Neuronal stem cell (in vitro differentiated cells): ENCODE results near the gene SCT.
A peak's percentile ranks its signal among the peaks of the same experiment; 100 is the strongest.

ENCODE experiments used
- DNase-seq: peaks from one replicate; pipeline ENCODE4 v3.0.0-alpha.2; 2013; ENCODE audit warnings: low spot score
- H2AFZ ChIP-seq: one replicate; pipeline ENCODE4 v1.6.1; 2013; ENCODE audit warnings: mild to moderate bottlenecking, low read length, inconsistent platforms
- H2AK5ac ChIP-seq: 2 replicates; pipeline ENCODE4 v1.6.1; 2013; ENCODE audit warnings: low read depth, mild to moderate bottlenecking, inconsistent platforms, low read length, moderate library complexity, mixed read lengths
- H2BK120ac ChIP-seq: 2 replicates; pipeline ENCODE4 v1.6.1; 2013; ENCODE audit warnings: low read depth, mild to moderate bottlenecking, inconsistent platforms, low read length, moderate library complexity, mixed read lengths
- H2BK12ac ChIP-seq: one replicate; pipeline ENCODE4 v1.6.1; 2013; ENCODE audit warnings: low read length, inconsistent platforms
- H2BK15ac ChIP-seq: 2 replicates; pipeline ENCODE4 v1.6.1; 2013; ENCODE audit warnings: mild to moderate bottlenecking, low read length, inconsistent platforms, mixed read lengths
- H2BK5ac ChIP-seq: one replicate; pipeline ENCODE4 v1.6.1; 2013; ENCODE audit warnings: inconsistent platforms, mild to moderate bottlenecking, low read length, moderate library complexity
- H3K14ac ChIP-seq: one replicate; pipeline ENCODE4 v1.6.1; 2013; ENCODE audit warnings: low read length, inconsistent platforms
- H3K18ac ChIP-seq: 2 replicates; pipeline ENCODE4 v1.6.1; 2013; ENCODE audit warnings: low read length, inconsistent platforms
- H3K23ac ChIP-seq: 2 replicates; pipeline ENCODE4 v1.6.1; 2013; ENCODE audit warnings: low read depth, mild to moderate bottlenecking, mixed read lengths, low read length, inconsistent platforms; ENCODE audit not compliant: poor library complexity
- H3K27ac ChIP-seq: replicated peaks from 3 replicates; pipeline ENCODE4 v1.5.1; 2013; ENCODE audit warnings: low read length, inconsistent platforms
- H3K27me3 ChIP-seq, 3 experiments: 2 replicates each; pipeline ENCODE4 v1.6.1; 2013; ENCODE audit warnings: low read length in 3 of 3, mild to moderate bottlenecking in 2 of 3, inconsistent platforms in 1 of 3, low read depth in 1 of 3, mixed read lengths in 1 of 3, moderate library complexity in 1 of 3; ENCODE audit not compliant: control insufficient read depth in 3 of 3, insufficient read depth in 3 of 3
- H3K36me3 ChIP-seq, 2 donors: replicated peaks in 1 of 2; 2 replicates each; pipeline ENCODE4 v1.6.1; 2013; ENCODE audit warnings: low read length in 2 of 2; ENCODE audit not compliant: control insufficient read depth in 2 of 2, insufficient read depth in 2 of 2
- H3K4ac ChIP-seq: 2 replicates; pipeline ENCODE4 v1.6.1; 2013; ENCODE audit warnings: inconsistent platforms, mild to moderate bottlenecking, low read length, moderate library complexity
- H3K4me1 ChIP-seq, 2 donors: 1 replicate in 1 of 2; 2 replicates in 1 of 2; pipeline ENCODE4 v1.6.1; 2013; ENCODE audit warnings: low read length in 2 of 2, low read depth in 1 of 2; ENCODE audit not compliant: control insufficient read depth in 2 of 2, insufficient read depth in 1 of 2
- H3K4me2 ChIP-seq: one replicate; pipeline ENCODE4 v1.6.1; 2013; ENCODE audit warnings: mild to moderate bottlenecking, low read length, inconsistent platforms; ENCODE audit not compliant: insufficient read depth, poor library complexity, severe bottlenecking
- H3K4me3 ChIP-seq, 2 donors: 2 replicates each; pipeline ENCODE4 v1.5.1; 2013; ENCODE audit warnings: low read length in 2 of 2, mild to moderate bottlenecking in 2 of 2, inconsistent platforms in 1 of 2, moderate library complexity in 1 of 2
- H3K79me1 ChIP-seq: one replicate; pipeline ENCODE4 v1.6.1; 2013; ENCODE audit warnings: low read depth, mild to moderate bottlenecking, inconsistent platforms, low read length, moderate library complexity
- H3K9ac ChIP-seq: one replicate; pipeline ENCODE4 v1.6.1; 2013; ENCODE audit warnings: mild to moderate bottlenecking, low read depth, low read length, inconsistent platforms; ENCODE audit not compliant: poor library complexity
- H3K9me3 ChIP-seq, 2 donors: replicated peaks in 1 of 2; 2 replicates each; pipeline versions ENCODE3 to v1.6.1; 2013; ENCODE audit warnings: low read length in 2 of 2, mild to moderate bottlenecking in 2 of 2, inconsistent platforms in 1 of 2, low read depth in 1 of 2, mixed read lengths in 1 of 2, moderate library complexity in 1 of 2; ENCODE audit not compliant: control insufficient read depth in 2 of 2, insufficient read depth in 1 of 2
- H4K8ac ChIP-seq: one replicate; pipeline ENCODE4 v1.6.1; 2013; ENCODE audit warnings: low read depth, mild to moderate bottlenecking, inconsistent platforms, low read length, moderate library complexity
- H4K91ac ChIP-seq: one replicate; pipeline ENCODE4 v1.6.1; 2013; ENCODE audit warnings: low read length, low read depth, mild to moderate bottlenecking, inconsistent platforms; ENCODE audit not compliant: poor library complexity
- WGBS, 2 donors: extraction: QIAGEN DNeasy Blood & Tissue Kit; methylation state at CpG; one replicate each; pipeline ENCODE4 v1.1.7; 2013; ENCODE audit warnings: missing lambda C conversion rate in 2 of 2, mixed read lengths in 1 of 2; ENCODE audit not compliant: insufficient read length in 2 of 2, insufficient replicate concordance in 1 of 2; ENCODE audit errors: extremely low coverage in 2 of 2; 5-methylcytosine and 5-hydroxymethylcytosine counted together

Gene SCT

DNA sequence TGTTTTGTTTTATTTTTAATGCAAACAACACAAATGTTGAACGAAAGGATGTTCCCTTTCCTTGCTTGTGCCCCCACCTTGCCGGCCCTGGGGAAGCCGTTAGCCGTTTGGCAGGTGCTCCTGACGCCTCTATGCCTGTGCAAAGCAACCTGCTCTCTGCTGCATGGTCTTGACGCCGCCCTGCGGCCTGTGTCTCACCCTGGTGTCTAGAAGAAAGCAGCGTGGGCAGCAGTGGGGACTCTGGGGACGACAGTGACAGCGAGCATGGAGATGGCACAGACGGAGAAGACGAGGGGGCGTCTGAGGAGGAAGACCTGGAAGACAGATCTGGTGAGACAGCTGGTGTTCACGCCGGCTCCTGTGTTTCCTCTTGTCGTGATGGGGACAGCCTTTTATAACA is 45.2 kb downstream of the SCT start:
- no peak overlapping the region for H4K91ac ChIP-seq
- H3K18ac ChIP-seq = no peak overlapping the region
- H2AFZ ChIP-seq = no peak overlapping the region
- H2BK15ac ChIP-seq = no peak overlapping the region
- peaks cover 34% of the 10 kb centered on the region for H3K79me1 ChIP-seq
- no peak overlapping the region for H3K27ac ChIP-seq
- H3K9ac ChIP-seq = no peak overlapping the region
- peak overlapping the region; percentile 40 for H3K23ac ChIP-seq
- no peak overlapping the region for H3K14ac ChIP-seq
- no peak overlapping the region for H2AK5ac ChIP-seq
- H2BK120ac ChIP-seq = no peak overlapping the region
- no peak overlapping the region for H3K4ac ChIP-seq
- no peak for DNase-seq
- H3K4me3 ChIP-seq = no peak overlapping the region
- H3K27me3 ChIP-seq = no peaks in the 10 kb centered on the region
- H4K8ac ChIP-seq = no peak overlapping the region
- peaks cover 13 to 16% of the 10 kb centered on the region in 2 donors for H3K4me1 ChIP-seq
- H3K4me2 ChIP-seq = no peak overlapping the region
- peaks cover 24 to 47% of the 10 kb centered on the region in 2 donors for H3K36me3 ChIP-seq
- H2BK12ac ChIP-seq = no peak overlapping the region
- WGBS, 2 donors = no CpG with 5 or more reads among the region's 17 CpGs
- H3K9me3 ChIP-seq = no peaks in the 10 kb centered on the region
- no peak overlapping the region for H2BK5ac ChIP-seq

- DNase-seq = no peak
- H2BK5ac ChIP-seq = no peak overlapping the region
- H3K79me1 ChIP-seq = peaks cover 34% of the 10 kb centered on the region
- no peak overlapping the region for H2BK15ac ChIP-seq
- no peak overlapping the region for H2AFZ ChIP-seq
- 100% methylated on average over 1 of the region's 14 CpGs; no CpG with 5 or more reads in 1 of the 2 donors for WGBS, 2 donors
- no peak overlapping the region for H3K4ac ChIP-seq
- no peak overlapping the region for H3K23ac ChIP-seq
- H2BK120ac ChIP-seq = no peak overlapping the region
- H3K14ac ChIP-seq = no peak overlapping the region
- H3K4me1 ChIP-seq = peaks cover 13 to 16% of the 10 kb centered on the region in 2 donors
- no peak overlapping the region for H2AK5ac ChIP-seq
- H3K9ac ChIP-seq = no peak overlapping the region
- no peaks in the 10 kb centered on the region for H3K27me3 ChIP-seq
- no peak overlapping the region for H4K8ac ChIP-seq
- no peak overlapping the region for H2BK12ac ChIP-seq
- no peak overlapping the region for H4K91ac ChIP-seq
- no peaks in the 10 kb centered on the region for H3K9me3 ChIP-seq
- peaks cover 22 to 43% of the 10 kb centered on the region in 2 donors for H3K36me3 ChIP-seq
- no peak overlapping the region for H3K4me2 ChIP-seq
- no peak overlapping the region for H3K4me3 ChIP-seq
- H3K18ac ChIP-seq = no peak overlapping the region
- H3K27ac ChIP-seq = no peak overlapping the region
These were observed 45.6 kb downstream of the SCT start for GRCh38 chr11:581342-581741.

- Histone ChIP-seq H3K9ac (peak overlapping the region; percentile 50), H3K27me3 (peaks cover under 1 to 6% (median 5%) of the 10 kb centered on the region in 3 experiments), H3K4me1 (peaks cover 13 to 19% of the 10 kb centered on the region in 2 donors), H2BK12ac (no peak overlapping the region), H4K91ac (no peak overlapping the region), H2AK5ac (no peak overlapping the region), H2BK5ac (no peak overlapping the region), H3K9me3 (no peaks in the 10 kb centered on the region), H3K36me3 (peaks cover 18 to 39% of the 10 kb centered on the region in 2 donors), H2AFZ (no peak overlapping the region), H3K4me3 (no peak overlapping the region), H3K4ac (no peak overlapping the region), H2BK15ac (no peak overlapping the region), H2BK120ac (no peak overlapping the region), H3K4me2 (no peak overlapping the region), H4K8ac (no peak overlapping the region), H3K79me1 (peaks cover 35% of the 10 kb centered on the region), H3K23ac (no peak overlapping the region), H3K18ac (no peak overlapping the region), H3K14ac (no peak overlapping the region), H3K27ac (no peak overlapping the region)
- no peak for DNase-seq
- WGBS, 2 donors = no CpG with 5 or more reads among the region's 20 CpGs
These were observed 47.0 kb downstream of the SCT start for GRCh38 chr11:579830-580601.

DNA sequence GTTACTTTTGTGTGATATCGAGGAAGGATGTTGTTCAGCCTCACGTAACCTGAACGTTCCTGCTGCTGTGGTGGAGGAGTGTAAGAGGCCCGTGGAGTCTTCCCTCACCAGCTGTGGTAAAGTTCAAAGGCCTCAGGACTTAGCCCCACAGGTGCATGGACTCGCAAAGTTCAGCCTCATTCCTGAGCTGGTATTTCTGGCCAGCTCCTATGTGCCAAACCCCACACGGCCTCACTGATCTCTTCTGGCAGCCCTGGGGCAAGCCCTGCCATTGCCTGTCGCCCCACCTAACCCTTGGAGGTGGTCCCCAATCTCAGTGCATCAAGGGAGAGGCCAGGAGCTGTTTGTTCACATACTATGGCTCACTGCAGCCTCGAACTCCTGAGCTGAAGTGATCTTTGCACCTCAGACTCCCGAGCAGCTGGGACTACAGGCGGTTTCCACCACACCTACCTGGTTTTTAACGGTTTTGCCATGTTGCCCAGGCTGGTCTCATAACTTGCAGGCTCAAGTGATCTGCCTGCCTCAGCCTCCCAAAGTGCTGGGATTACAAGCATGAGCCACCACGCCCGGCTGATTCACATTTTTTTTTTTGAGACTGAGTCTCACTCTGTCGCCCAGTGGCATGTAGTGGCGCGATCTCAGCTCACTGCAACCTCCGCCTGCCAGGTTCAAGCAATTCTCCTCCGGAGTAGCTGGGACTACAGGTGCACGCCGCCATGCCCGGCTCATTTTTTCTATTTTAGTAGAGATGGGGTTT is 48.5 kb downstream of the SCT start:
- no peak overlapping the region for H2BK12ac ChIP-seq
- H3K9me3 ChIP-seq = no peaks in the 10 kb centered on the region
- H3K23ac ChIP-seq = no peak overlapping the region
- DNase-seq = no peak
- H3K4me1 ChIP-seq = peaks cover 18 to 27% of the 10 kb centered on the region in 2 donors
- no peak overlapping the region for H2BK15ac ChIP-seq
- no peak overlapping the region for H4K91ac ChIP-seq
- H3K4me2 ChIP-seq = no peak overlapping the region
- peaks cover 30% of the 10 kb centered on the region for H3K79me1 ChIP-seq
- no peak overlapping the region for H3K14ac ChIP-seq
- no peak overlapping the region for H3K4ac ChIP-seq
- peaks cover 10 to 28% of the 10 kb centered on the region in 2 donors for H3K36me3 ChIP-seq
- no peak overlapping the region for H3K27ac ChIP-seq
- H2BK120ac ChIP-seq = no peak overlapping the region
- no peak overlapping the region for H3K18ac ChIP-seq
- no peak overlapping the region for H4K8ac ChIP-seq
- no CpG with 5 or more reads among the region's 21 CpGs for WGBS, 2 donors
- H3K4me3 ChIP-seq = peak overlapping the region in 1 of 2 donors; percentile 97
- peaks cover 3 to 17% (median 13%) of the 10 kb centered on the region in 3 experiments for H3K27me3 ChIP-seq
- no peak overlapping the region for H2AFZ ChIP-seq
- H2AK5ac ChIP-seq = no peak overlapping the region
- H2BK5ac ChIP-seq = peak overlapping the region; percentile 53
- H3K9ac ChIP-seq = peak overlapping the region; percentile 50
